Measurements from ENCODE around the gene DCP1B. TPM values are rescaled to one million over a fixed set of nuclear protein-coding genes. Genes with fewer than 3 reads are reported as not detected.

The DCP1B gene
- 18.5 and 19.8 TPM in 2 replicates for total RNA-seq (2014; rRNA removed; shearing (Covaris generic))

DNA sequence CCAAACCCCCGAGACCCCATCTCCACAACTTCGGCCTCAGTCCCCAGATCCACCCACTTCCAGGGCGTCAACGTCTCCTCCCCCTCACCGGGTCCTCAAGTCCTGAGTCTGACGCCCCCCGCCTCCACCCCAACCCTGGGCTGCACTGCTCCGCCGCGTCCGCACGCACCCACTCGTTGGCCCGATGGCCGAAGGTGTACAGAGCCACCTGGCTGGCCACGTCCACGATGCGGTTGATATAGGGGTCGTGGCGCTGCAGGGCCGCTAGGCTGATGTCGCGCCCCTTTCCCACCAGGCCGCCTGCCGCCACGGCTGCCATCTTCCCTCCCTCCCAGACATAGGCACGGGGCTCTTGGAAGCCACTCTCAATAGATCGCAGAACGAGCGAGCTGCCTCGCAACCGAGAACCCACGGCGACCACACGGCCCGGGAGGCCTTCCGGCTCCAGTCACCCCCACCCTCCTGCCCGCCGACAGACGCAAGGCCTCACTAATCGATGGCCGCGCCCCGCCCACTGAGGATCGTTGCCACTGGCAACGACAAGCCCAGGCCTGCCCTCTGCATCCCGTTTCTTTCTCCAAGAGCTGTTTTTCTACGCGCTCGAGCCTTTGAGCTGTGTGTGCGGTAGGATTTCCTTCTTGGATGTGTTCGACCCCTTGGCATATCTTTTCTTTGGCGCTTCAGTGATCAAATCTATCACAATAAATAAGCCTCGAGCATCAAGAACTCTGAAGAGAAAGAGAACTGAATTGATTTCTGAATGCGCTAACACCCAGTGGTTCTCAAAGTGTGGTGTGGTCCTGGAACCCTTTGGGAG is at the start of gene DCP1B:
TSS of gene DCP1B (minus strand) at position 345 of the 817 bp plus-strand sequence. CDS start at position 319, 26 bp downstream.
- Histone ChIP-seq H3K36me3 (replicated peaks; ENCODE audit: control insufficient read depth, insufficient read depth, low read length) (no peaks in the 10 kb centered on the region), H3K4me3 (ENCODE audit: insufficient read depth, low read depth, low read length) (peak within 1 kb of the TSS; percentile 83), H3K27me3 (ENCODE audit: control insufficient read depth, insufficient read depth, low read length) (no peaks in the 10 kb centered on the region)
- DNase-seq: peak; percentile 94

GRCh38 chr12:2053691-2054090 is 49.4 kb upstream of the DCP1B start:
- DNase-seq: peak; percentile 79
- Histone ChIP-seq H3K4me3 (ENCODE audit: insufficient read depth, low read depth, low read length) (peak overlapping the region; percentile 59), H3K27me3 (ENCODE audit: control insufficient read depth, insufficient read depth, low read length) (peaks cover 57% of the 10 kb centered on the region)

GRCh38 chr12:2052826-2053678 is 48.8 kb upstream of the DCP1B start, which contains the start of gene CACNA1C:
CACNA1C (plus strand) TSS chr12:2052987; CDS start chr12:2053563, 576 bp downstream.
- Histone ChIP-seq H3K36me3 (replicated peaks; ENCODE audit: control insufficient read depth, insufficient read depth, low read length) (no peaks in the 10 kb centered on the region), H3K27me3 (ENCODE audit: control insufficient read depth, insufficient read depth, low read length) (peaks cover 57% of the 10 kb centered on the region)
- peak; percentile 93 for DNase-seq

More at GRCh38 chr12:2053691-2054090, 49.4 kb upstream of the DCP1B start:
- no peaks in the 10 kb centered on the region for H3K36me3 ChIP-seq (replicated peaks; ENCODE audit: control insufficient read depth, insufficient read depth, low read length)

GRCh38 chr12:2051700-2052621 is 47.7 kb upstream of the DCP1B start:
- no peaks in the 10 kb centered on the region for H3K36me3 ChIP-seq (replicated peaks; ENCODE audit: control insufficient read depth, insufficient read depth, low read length)
- no peak for DNase-seq
- peaks cover 57% of the 10 kb centered on the region for H3K27me3 ChIP-seq (ENCODE audit: control insufficient read depth, insufficient read depth, low read length)
- peak overlapping the region; percentile 44 for H3K4me3 ChIP-seq (ENCODE audit: insufficient read depth, low read depth, low read length)

More at GRCh38 chr12:2052826-2053678, 48.8 kb upstream of the DCP1B start, which contains the start of gene CACNA1C:
- peak within 1 kb of the TSS; percentile 59 for H3K4me3 ChIP-seq (ENCODE audit: insufficient read depth, low read depth, low read length)

- Histone ChIP-seq H3K4me3 (ENCODE audit: insufficient read depth, low read depth, low read length) (no peak overlapping the region), H3K27me3 (ENCODE audit: control insufficient read depth, insufficient read depth, low read length) (peaks cover 39% of the 10 kb centered on the region), H3K36me3 (replicated peaks; ENCODE audit: control insufficient read depth, insufficient read depth, low read length) (no peaks in the 10 kb centered on the region)
- DNase-seq: peak; percentile 61
Measured at GRCh38 chr12:2049604-2050540, 45.6 kb upstream of the DCP1B start.

GRCh38 chr12:2047752-2048151 is 43.5 kb upstream of the DCP1B start:
- H3K36me3 ChIP-seq (replicated peaks; ENCODE audit: control insufficient read depth, insufficient read depth, low read length): no peaks in the 10 kb centered on the region
- no peak for DNase-seq
- no peak overlapping the region for H3K4me3 ChIP-seq (ENCODE audit: insufficient read depth, low read depth, low read length)
- H3K27me3 ChIP-seq (ENCODE audit: control insufficient read depth, insufficient read depth, low read length): peaks cover 20% of the 10 kb centered on the region

GRCh38 chr12:2046957-2047356 is 42.7 kb upstream of the DCP1B start:
- no peak overlapping the region for H3K4me3 ChIP-seq (ENCODE audit: insufficient read depth, low read depth, low read length)
- no peak for DNase-seq
- H3K27me3 ChIP-seq (ENCODE audit: control insufficient read depth, insufficient read depth, low read length): peaks cover 17% of the 10 kb centered on the region
- H3K36me3 ChIP-seq (replicated peaks; ENCODE audit: control insufficient read depth, insufficient read depth, low read length): no peaks in the 10 kb centered on the region

GRCh38 chr12:2044165-2044564 is 39.9 kb upstream of the DCP1B start:
- no peak for DNase-seq
- H3K36me3 ChIP-seq (replicated peaks; ENCODE audit: control insufficient read depth, insufficient read depth, low read length): no peaks in the 10 kb centered on the region
- H3K4me3 ChIP-seq (ENCODE audit: insufficient read depth, low read depth, low read length): no peak overlapping the region
- H3K27me3 ChIP-seq (ENCODE audit: control insufficient read depth, insufficient read depth, low read length): no peaks in the 10 kb centered on the region; the same call in 1 of the 2 replicates

DNA sequence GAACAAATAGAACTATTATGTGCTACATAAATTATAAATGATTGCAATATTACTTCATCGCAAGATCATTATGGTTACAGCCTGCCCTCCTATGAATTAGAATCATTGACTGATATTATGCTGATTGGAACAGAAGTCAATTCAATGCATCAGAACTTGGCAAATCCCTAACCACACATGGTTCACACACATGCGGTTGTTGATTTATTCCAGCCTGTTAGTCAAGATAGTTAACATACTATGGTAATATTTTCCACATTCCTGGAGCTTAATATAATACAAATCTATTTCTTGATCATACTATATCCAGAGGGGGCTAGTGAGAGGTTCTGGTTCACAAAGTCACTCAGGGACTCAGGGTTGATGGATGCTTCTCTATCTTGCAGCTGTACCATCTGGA is 38.8 kb upstream of the DCP1B start:
- Histone ChIP-seq H3K27me3 (ENCODE audit: control insufficient read depth, insufficient read depth, low read length) (no peaks in the 10 kb centered on the region; the same call in 1 of the 2 replicates), H3K4me3 (ENCODE audit: insufficient read depth, low read depth, low read length) (no peak overlapping the region), H3K36me3 (replicated peaks; ENCODE audit: control insufficient read depth, insufficient read depth, low read length) (no peaks in the 10 kb centered on the region)
- no peak for DNase-seq

GRCh38 chr12:2039034-2039433 is 34.8 kb upstream of the DCP1B start:
- H3K36me3 ChIP-seq (replicated peaks; ENCODE audit: control insufficient read depth, insufficient read depth, low read length): no peaks in the 10 kb centered on the region
- peaks cover 20% of the 10 kb centered on the region for H3K27me3 ChIP-seq (ENCODE audit: control insufficient read depth, insufficient read depth, low read length)
- no peak overlapping the region for H3K4me3 ChIP-seq (ENCODE audit: insufficient read depth, low read depth, low read length)
- DNase-seq: no peak

DNA sequence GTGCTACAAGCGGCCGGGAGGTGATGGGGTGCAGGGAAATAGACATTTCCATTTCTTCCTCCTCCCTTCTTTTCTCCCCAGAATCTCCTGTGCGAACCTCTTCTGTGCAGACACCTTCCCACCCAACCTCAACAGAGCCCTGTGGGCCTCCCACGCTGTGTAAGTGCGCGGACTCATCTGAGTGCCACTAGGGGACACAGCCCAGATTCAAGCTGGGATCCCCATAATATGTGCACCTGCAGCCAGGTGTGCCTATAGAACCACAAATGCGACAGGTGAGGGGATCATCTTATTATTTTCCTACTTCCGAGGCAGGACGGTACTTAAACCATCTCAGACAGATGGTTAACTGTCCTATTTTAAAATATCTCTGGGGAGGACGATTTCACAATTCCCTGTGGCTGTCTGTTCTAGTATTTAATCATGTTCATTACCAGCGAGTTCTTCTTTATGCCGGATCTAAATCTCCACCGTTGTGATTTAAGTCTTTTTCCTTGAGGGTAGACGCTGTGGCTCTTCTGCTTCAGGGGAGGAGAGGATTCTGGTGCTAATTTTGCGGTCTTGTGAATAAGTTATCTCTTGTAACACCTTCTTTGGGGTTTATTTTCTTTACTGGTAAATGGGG is 31.3 kb upstream of the DCP1B start:
- H3K27me3 ChIP-seq (ENCODE audit: control insufficient read depth, insufficient read depth, low read length): peaks cover 26% of the 10 kb centered on the region
- DNase-seq: no peak
- no peaks in the 10 kb centered on the region for H3K36me3 ChIP-seq (replicated peaks; ENCODE audit: control insufficient read depth, insufficient read depth, low read length)
- H3K4me3 ChIP-seq (ENCODE audit: insufficient read depth, low read depth, low read length): no peak overlapping the region

- H3K4me3 ChIP-seq (ENCODE audit: insufficient read depth, low read depth, low read length): peak overlapping the region; percentile 26; the same call in 1 of the 2 replicates
- H3K36me3 ChIP-seq (replicated peaks; ENCODE audit: control insufficient read depth, insufficient read depth, low read length): no peaks in the 10 kb centered on the region
- peak; percentile 97 for DNase-seq
- peaks cover 26% of the 10 kb centered on the region for H3K27me3 ChIP-seq (ENCODE audit: control insufficient read depth, insufficient read depth, low read length)
Measured at GRCh38 chr12:2034633-2035430, 30.6 kb upstream of the DCP1B start.

Data from H7 (cell line).